Effector memory CD4-positive, alpha-beta T cell (primary cell): ENCODE results near the gene LRRC28.

Experiments used
- DNase-seq, 3 donors: peaks; one replicate each; pipeline ENCODE4 v3.0.0-alpha.2; 2020
- H3K27ac ChIP-seq: 2 replicates; pipeline ENCODE4 v1.7.0; 2013; ENCODE audit warnings: mild to moderate bottlenecking, low read length, moderate library complexity; ENCODE audit not compliant: insufficient read depth, poor library complexity, severe bottlenecking
- H3K27me3 ChIP-seq: replicated peaks from 2 replicates; pipeline ENCODE4 v1.7.0; 2013; ENCODE audit warnings: mild to moderate bottlenecking, low read length; ENCODE audit not compliant: insufficient read depth, control insufficient read depth, poor library complexity, severe bottlenecking
- H3K36me3 ChIP-seq: 2 replicates; pipeline ENCODE4 v1.7.0; 2013; ENCODE audit warnings: mild to moderate bottlenecking, low read length, moderate library complexity; ENCODE audit not compliant: control insufficient read depth, insufficient read depth
- H3K4me1 ChIP-seq: 2 replicates; pipeline ENCODE4 v1.7.0; 2013; ENCODE audit warnings: low read length, mild to moderate bottlenecking; ENCODE audit not compliant: control insufficient read depth, insufficient read depth, poor library complexity, severe bottlenecking
- H3K4me3 ChIP-seq: 2 replicates; pipeline ENCODE4 v1.7.0; 2013; ENCODE audit warnings: low read length, low read depth, mild to moderate bottlenecking; ENCODE audit not compliant: insufficient read depth, poor library complexity, severe bottlenecking
- H3K9me3 ChIP-seq: 2 replicates; pipeline ENCODE4 v1.7.0; 2013; ENCODE audit warnings: mild to moderate bottlenecking, low read length, moderate library complexity; ENCODE audit not compliant: control insufficient read depth

Gene LRRC28

DNA sequence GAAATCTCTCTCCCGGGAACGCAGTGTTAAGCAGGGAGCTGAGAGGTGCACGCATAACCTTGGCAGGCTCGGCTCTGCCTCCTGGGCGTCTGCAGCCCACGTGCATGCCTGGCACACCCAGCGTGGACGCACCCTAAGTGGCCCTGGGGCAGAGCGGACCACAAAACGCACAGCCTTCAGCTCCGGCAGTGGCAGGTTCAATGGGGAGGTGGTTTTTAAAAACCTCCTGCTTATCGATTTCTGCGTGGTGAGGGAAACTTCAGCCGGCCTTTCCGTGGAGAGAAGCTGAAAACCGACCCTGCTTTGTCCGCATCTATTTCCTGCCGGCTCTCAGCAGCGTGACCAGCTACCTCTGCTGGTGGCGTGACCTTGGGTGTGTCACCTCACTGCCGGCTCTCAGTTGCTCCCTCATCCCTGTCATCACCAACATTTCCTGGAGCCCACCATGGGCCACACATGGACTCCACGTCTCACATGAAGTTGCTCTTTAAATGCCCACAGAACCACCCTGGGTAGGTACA lies 179.7 kb downstream of the LRRC28 start:
- no peak overlapping the region for H3K27ac ChIP-seq
- H3K9me3 ChIP-seq, result no peaks in the 10 kb centered on the region
- H3K27me3 ChIP-seq, result no peaks in the 10 kb centered on the region
- no peaks in the 10 kb centered on the region for H3K36me3 ChIP-seq
- no peak overlapping the region for H3K4me3 ChIP-seq
- H3K4me1 ChIP-seq, result peaks cover 29% of the 10 kb centered on the region
- DNase-seq, result no peak

DNA sequence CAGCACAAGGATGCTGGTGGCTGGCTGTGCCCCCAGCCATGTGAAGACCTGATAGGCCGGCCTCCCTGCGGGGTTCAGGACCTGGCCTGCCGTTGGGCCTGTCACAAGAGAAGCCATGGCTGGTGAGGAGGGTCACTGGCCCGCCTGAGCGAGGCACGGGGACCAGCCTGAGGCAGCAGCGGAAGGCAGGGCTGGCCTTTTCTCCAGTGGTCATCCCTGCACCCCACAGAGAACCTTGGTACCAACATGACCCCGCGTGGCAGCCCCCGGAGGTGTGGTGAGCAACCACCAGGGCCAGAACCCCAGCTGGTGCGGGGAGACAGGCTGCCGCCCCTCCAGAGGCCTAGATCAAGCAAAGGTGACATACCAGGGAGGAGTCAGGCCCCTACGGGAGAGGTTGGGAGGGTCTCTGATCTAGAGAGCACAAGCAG lies 180.4 kb downstream of the LRRC28 start:
- Histone ChIP-seq H3K4me1 (peaks cover 27% of the 10 kb centered on the region), H3K9me3 (no peaks in the 10 kb centered on the region), H3K27me3 (no peaks in the 10 kb centered on the region), H3K4me3 (no peak overlapping the region), H3K27ac (no peak overlapping the region), H3K36me3 (no peaks in the 10 kb centered on the region)
- no peak for DNase-seq

GRCh38 chr15:99432271-99433025 lies 181.2 kb downstream of the LRRC28 start:
- Histone ChIP-seq H3K9me3 (no peaks in the 10 kb centered on the region), H3K4me1 (peaks cover 27% of the 10 kb centered on the region), H3K27me3 (no peaks in the 10 kb centered on the region), H3K27ac (no peak overlapping the region), H3K4me3 (no peak overlapping the region), H3K36me3 (no peaks in the 10 kb centered on the region)
- no peak for DNase-seq

GRCh38 chr15:99433026-99433756 lies 181.9 kb downstream of the LRRC28 start:
- H3K9me3 ChIP-seq, result no peaks in the 10 kb centered on the region
- peaks cover 27% of the 10 kb centered on the region for H3K4me1 ChIP-seq
- H3K27ac ChIP-seq, result no peak overlapping the region
- H3K36me3 ChIP-seq, result no peaks in the 10 kb centered on the region
- H3K4me3 ChIP-seq, result no peak overlapping the region
- no peaks in the 10 kb centered on the region for H3K27me3 ChIP-seq
- DNase-seq, result no peak

GRCh38 chr15:99433757-99434450 lies 182.6 kb downstream of the LRRC28 start:
- no peaks in the 10 kb centered on the region for H3K27me3 ChIP-seq
- DNase-seq, result no peak
- no peaks in the 10 kb centered on the region for H3K9me3 ChIP-seq
- H3K4me3 ChIP-seq, result no peak overlapping the region
- H3K4me1 ChIP-seq, result peaks cover 29% of the 10 kb centered on the region
- no peak overlapping the region for H3K27ac ChIP-seq
- no peaks in the 10 kb centered on the region for H3K36me3 ChIP-seq

GRCh38 chr15:99434506-99435112 lies 183.3 kb downstream of the LRRC28 start:
- H3K27ac ChIP-seq, result no peak overlapping the region
- H3K36me3 ChIP-seq, result no peaks in the 10 kb centered on the region
- no peak overlapping the region for H3K4me3 ChIP-seq
- H3K27me3 ChIP-seq, result no peaks in the 10 kb centered on the region
- no peaks in the 10 kb centered on the region for H3K9me3 ChIP-seq
- H3K4me1 ChIP-seq, result peaks cover 29% of the 10 kb centered on the region
- DNase-seq, result no peak

DNA sequence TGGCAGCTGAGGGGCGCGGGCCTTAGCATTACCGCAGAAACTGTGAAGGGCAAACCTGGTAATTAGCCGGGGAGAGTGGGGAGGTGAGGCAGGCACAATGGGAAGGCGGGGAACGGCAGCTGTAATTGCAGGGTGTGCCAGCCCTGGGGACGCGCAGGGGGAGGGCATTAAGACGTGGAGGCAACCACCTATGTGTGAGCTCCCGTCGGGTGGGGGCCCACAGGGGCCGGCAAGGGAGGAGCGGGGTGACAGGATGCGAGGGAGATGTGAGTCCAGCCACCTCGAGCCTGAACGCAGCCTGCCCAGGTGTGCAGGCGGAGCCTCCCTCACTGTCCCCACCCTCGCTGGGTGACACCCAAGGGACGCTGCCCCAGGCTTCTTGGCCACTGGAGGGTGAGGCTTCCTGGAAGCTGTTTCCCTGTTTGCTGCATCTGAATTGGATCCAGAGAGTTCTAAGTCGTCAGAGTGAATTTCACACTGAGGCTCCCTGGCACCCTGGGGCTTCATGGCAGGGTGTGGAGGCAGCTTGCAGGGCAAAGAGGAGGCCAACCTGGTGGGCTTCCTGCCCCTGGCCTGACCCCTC lies 183.9 kb downstream of the LRRC28 start:
- Histone ChIP-seq H3K4me3 (no peak overlapping the region), H3K27me3 (no peaks in the 10 kb centered on the region), H3K9me3 (no peaks in the 10 kb centered on the region), H3K36me3 (no peaks in the 10 kb centered on the region), H3K4me1 (peaks cover 29% of the 10 kb centered on the region), H3K27ac (no peak overlapping the region)
- DNase-seq, result no peak

- no peaks in the 10 kb centered on the region for H3K9me3 ChIP-seq
- H3K36me3 ChIP-seq, result no peaks in the 10 kb centered on the region
- H3K27ac ChIP-seq, result no peak overlapping the region
- no peak overlapping the region for H3K4me3 ChIP-seq
- DNase-seq, result no peak
- peaks cover 29% of the 10 kb centered on the region for H3K4me1 ChIP-seq
- H3K27me3 ChIP-seq, result no peaks in the 10 kb centered on the region
These were observed 184.7 kb downstream of the LRRC28 start for GRCh38 chr15:99435877-99436541.
